Liver (tissue), 9 donors: ENCODE data around the gene TNS3. TPM values are rescaled to one million over a fixed set of nuclear protein-coding genes. Genes with fewer than 3 reads are reported as not detected.

Experiments
- DNase-seq: peaks from one replicate; pipeline ENCODE4 v3.0.0-alpha.2; 2017; ENCODE audit warnings: low spot score
- H3K27ac ChIP-seq, 2 donors: one replicate each; pipeline ENCODE4 v1.7.0; 2013; ENCODE audit warnings: inconsistent platforms in 2 of 2, low read length in 2 of 2, control low read depth in 1 of 2, low read depth in 1 of 2, mild to moderate bottlenecking in 1 of 2
- H3K27me3 ChIP-seq, 4 donors: one replicate each; pipeline versions ENCODE4 v1.6.1 to v1.7.0; 2013; ENCODE audit warnings: low read length in 3 of 4, inconsistent platforms in 1 of 4, mild to moderate bottlenecking in 1 of 4, moderate library complexity in 1 of 4; ENCODE audit not compliant: control insufficient read depth in 4 of 4, insufficient read depth in 4 of 4
- H3K36me3 ChIP-seq, 4 donors: one replicate each; pipeline versions ENCODE4 v1.6.1 to v1.7.0; 2013; ENCODE audit warnings: low read length in 3 of 4, mild to moderate bottlenecking in 3 of 4, low read depth in 1 of 4, moderate library complexity in 1 of 4; ENCODE audit not compliant: control insufficient read depth in 4 of 4, insufficient read depth in 3 of 4
- H3K4me1 ChIP-seq, 4 donors: one replicate each; pipeline versions ENCODE4 v1.6.1 to v1.7.0; 2013; ENCODE audit warnings: low read length in 3 of 4, mild to moderate bottlenecking in 3 of 4, moderate library complexity in 1 of 4; ENCODE audit not compliant: control insufficient read depth in 4 of 4, insufficient read depth in 4 of 4
- H3K4me3 ChIP-seq, 3 donors: one replicate each; pipeline versions ENCODE4 v1.6.1 to v1.7.0; 2013; ENCODE audit warnings: low read length in 3 of 3, control low read depth in 1 of 3, low read depth in 1 of 3, mild to moderate bottlenecking in 1 of 3
- H3K9ac ChIP-seq, 2 donors: one replicate each; pipeline ENCODE4 v1.7.0; 2013; ENCODE audit warnings: low read length in 2 of 2, mild to moderate bottlenecking in 2 of 2, moderate library complexity in 2 of 2, control low read depth in 1 of 2, low read depth in 1 of 2
- H3K9me3 ChIP-seq, 4 donors: one replicate each; pipeline versions ENCODE4 v1.6.1 to v1.7.0; 2013; ENCODE audit warnings: low read length in 3 of 4; ENCODE audit not compliant: control insufficient read depth in 4 of 4
- ATF3 ChIP-seq: IDR thresholded peaks from 2 replicates; pipeline ENCODE4 v1.6.1; 2016; ENCODE audit warnings: antibody characterized with exemption
- CTCF ChIP-seq: fragments of 150-350 bp; IDR thresholded peaks from 2 replicates; pipeline ENCODE4 v1.5.1; 2017; ENCODE audit warnings: improper control_type of control experiment, low read depth, low read length; ENCODE audit not compliant: missing input control
- EGR1 ChIP-seq, 2 donors: IDR thresholded peaks; 2 replicates each; pipeline ENCODE4 v1.6.1; 2016 to 2018; ENCODE audit warnings: antibody characterized with exemption in 2 of 2, low read depth in 2 of 2
- FOXA2 ChIP-seq: IDR thresholded peaks from 2 replicates; pipeline ENCODE4 v1.6.1; 2016; ENCODE audit warnings: antibody characterized with exemption
- GABPA ChIP-seq, 2 donors: IDR thresholded peaks in 1 of 2; conservative IDR thresholded peaks in 1 of 2; 2 replicates each; pipeline ENCODE4 v1.6.1; 2016; ENCODE audit warnings: antibody characterized with exemption in 2 of 2, mild to moderate bottlenecking in 1 of 2, moderate library complexity in 1 of 2
- HNF4A ChIP-seq, 2 donors: conservative IDR thresholded peaks; 2 replicates each; pipeline ENCODE4 v1.6.1; 2016; ENCODE audit warnings: antibody characterized with exemption in 2 of 2, mild to moderate bottlenecking in 2 of 2
- HNF4G ChIP-seq: IDR thresholded peaks from 2 replicates; pipeline ENCODE4 v1.6.1; 2016; ENCODE audit warnings: antibody characterized with exemption
- NR2F2 ChIP-seq: IDR thresholded peaks from 2 replicates; pipeline ENCODE4 v1.6.1; 2016; ENCODE audit warnings: antibody characterized with exemption
- RAD21 ChIP-seq, 2 donors: IDR thresholded peaks; 2 replicates each; pipeline ENCODE4 v1.6.1; 2016; ENCODE audit warnings: antibody characterized with exemption in 2 of 2, mild to moderate bottlenecking in 2 of 2
- RXRA ChIP-seq, 2 donors: IDR thresholded peaks; 2 replicates each; pipeline ENCODE4 v1.6.1; 2017 to 2018; ENCODE audit warnings: antibody characterized with exemption in 2 of 2, mild to moderate bottlenecking in 1 of 2
- SP1 ChIP-seq: IDR thresholded peaks from 2 replicates; pipeline ENCODE4 v1.6.1; 2018; ENCODE audit warnings: antibody characterized with exemption, mild to moderate bottlenecking
- TAF1 ChIP-seq: conservative IDR thresholded peaks from 2 replicates; pipeline ENCODE4 v1.6.1; 2016; ENCODE audit warnings: antibody characterized with exemption, mild to moderate bottlenecking
- ZBTB33 ChIP-seq: IDR thresholded peaks from 2 replicates; pipeline ENCODE4 v1.6.1; 2016; ENCODE audit warnings: antibody characterized with exemption
- WGBS: extraction: QIAGEN DNeasy Blood & Tissue Kit; methylation state at CpG from one replicate; pipeline ENCODE4 v1.1.7; 2013; 5-methylcytosine and 5-hydroxymethylcytosine counted together
- polyA plus RNA-seq, 2 donors: library from polyadenylated mRNA; stranded (reverse) in 1 of 2; unstranded in 1 of 2; fragments of 200-250 nt in 1 of 2; fragments of >200 nt in 1 of 2; fragmentation: Nextera tagmentation in 1 of 2; extraction: Ambion mirVana in 1 of 2; gene quantifications; one replicate each; pipeline versions ENCODE4 v1.2.1 to v1.2.3, GENCODE V29; 2013 to 2015
- total RNA-seq, 2 donors: library from RNA; depleted of rRNA; stranded (reverse); fragments of >200 nt; gene quantifications; one replicate each; pipeline ENCODE4 v1.2.3, GENCODE V29; 2014
- TF ChIP-seq, protein P1 (sequence below): IDR thresholded peaks from 2 replicates; pipeline ENCODE4 v1.6.1; 2016; ENCODE audit warnings: antibody characterized with exemption, mild to moderate bottlenecking
- TF ChIP-seq, protein P2 (sequence below): IDR thresholded peaks from 2 replicates; pipeline ENCODE4 v1.6.1; 2016; ENCODE audit warnings: antibody characterized with exemption
- donor health status: healthy.
- donor health status: healthy.
- donor health status: healthy.
- donor health status: healthy.
- donor health status: healthy.

The TNS3 gene
- total and polyA plus RNA-seq, 4 donors = 16.8 to 100 (median 29.5) TPM

DNA sequence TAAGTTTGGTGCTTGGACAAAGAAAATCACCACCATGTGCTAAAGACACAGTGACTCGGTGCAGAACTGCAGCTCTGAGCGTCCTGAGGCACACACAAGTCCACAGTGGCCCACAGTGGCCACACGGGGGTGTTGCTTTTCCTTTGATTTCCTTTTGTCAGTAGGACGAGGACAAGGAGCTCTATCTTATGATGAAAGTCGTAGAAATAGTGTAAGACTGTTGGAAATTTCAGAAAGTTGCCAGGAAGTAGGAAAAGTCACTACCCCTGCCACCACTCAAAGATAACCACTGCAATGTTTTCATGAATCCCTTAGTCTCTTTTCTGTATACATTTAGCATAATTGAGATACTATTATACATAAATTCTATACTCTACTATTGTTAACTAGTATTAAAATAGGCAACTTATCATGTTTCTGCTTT, 146.0 kb downstream of the TNS3 start:
- H3K9me3 ChIP-seq = no peaks in the 10 kb centered on the region
- H3K36me3 ChIP-seq = peaks cover 6 to 56% (median 34%) of the 10 kb centered on the region in 4 donors
- no peak overlapping the region for H3K9ac ChIP-seq
- no peaks in the 10 kb centered on the region for H3K27me3 ChIP-seq
- no peak overlapping the region for H3K4me3 ChIP-seq
- peak; percentile 49 for DNase-seq
- 32% methylated on average over 5 of the region's 5 CpGs for WGBS
- no peak overlapping the region for H3K27ac ChIP-seq
- peak; percentile 81 to 89 for TF ChIP-seq RAD21 (IDR thresholded peaks at IDR 0.05)
- TF ChIP-seq, protein P1, sequence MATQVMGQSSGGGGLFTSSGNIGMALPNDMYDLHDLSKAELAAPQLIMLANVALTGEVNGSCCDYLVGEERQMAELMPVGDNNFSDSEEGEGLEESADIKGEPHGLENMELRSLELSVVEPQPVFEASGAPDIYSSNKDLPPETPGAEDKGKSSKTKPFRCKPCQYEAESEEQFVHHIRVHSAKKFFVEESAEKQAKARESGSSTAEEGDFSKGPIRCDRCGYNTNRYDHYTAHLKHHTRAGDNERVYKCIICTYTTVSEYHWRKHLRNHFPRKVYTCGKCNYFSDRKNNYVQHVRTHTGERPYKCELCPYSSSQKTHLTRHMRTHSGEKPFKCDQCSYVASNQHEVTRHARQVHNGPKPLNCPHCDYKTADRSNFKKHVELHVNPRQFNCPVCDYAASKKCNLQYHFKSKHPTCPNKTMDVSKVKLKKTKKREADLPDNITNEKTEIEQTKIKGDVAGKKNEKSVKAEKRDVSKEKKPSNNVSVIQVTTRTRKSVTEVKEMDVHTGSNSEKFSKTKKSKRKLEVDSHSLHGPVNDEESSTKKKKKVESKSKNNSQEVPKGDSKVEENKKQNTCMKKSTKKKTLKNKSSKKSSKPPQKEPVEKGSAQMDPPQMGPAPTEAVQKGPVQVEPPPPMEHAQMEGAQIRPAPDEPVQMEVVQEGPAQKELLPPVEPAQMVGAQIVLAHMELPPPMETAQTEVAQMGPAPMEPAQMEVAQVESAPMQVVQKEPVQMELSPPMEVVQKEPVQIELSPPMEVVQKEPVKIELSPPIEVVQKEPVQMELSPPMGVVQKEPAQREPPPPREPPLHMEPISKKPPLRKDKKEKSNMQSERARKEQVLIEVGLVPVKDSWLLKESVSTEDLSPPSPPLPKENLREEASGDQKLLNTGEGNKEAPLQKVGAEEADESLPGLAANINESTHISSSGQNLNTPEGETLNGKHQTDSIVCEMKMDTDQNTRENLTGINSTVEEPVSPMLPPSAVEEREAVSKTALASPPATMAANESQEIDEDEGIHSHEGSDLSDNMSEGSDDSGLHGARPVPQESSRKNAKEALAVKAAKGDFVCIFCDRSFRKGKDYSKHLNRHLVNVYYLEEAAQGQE = no peak
- TF ChIP-seq RXRA (IDR thresholded peaks at IDR 0.05) = peak in 1 of 2 donors; percentile 34
- peak; percentile 59 for TF ChIP-seq CTCF
- peaks cover 0 to 8% (median 3%) of the 10 kb centered on the region in 4 donors for H3K4me1 ChIP-seq

GRCh38 chr7:47433564-47433895, 148.4 kb downstream of the TNS3 start:
- Histone ChIP-seq H3K4me1 (peaks cover 0 to 12% (median 6%) of the 10 kb centered on the region in 4 donors), H3K4me3 (no peak overlapping the region), H3K9ac (no peak overlapping the region), H3K27ac (peak overlapping the region in 1 of 2 donors; percentile 10), H3K27me3 (no peaks in the 10 kb centered on the region), H3K9me3 (no peaks in the 10 kb centered on the region), H3K36me3 (peaks cover 7 to 40% (median 26%) of the 10 kb centered on the region in 4 donors)
- TF ChIP-seq FOXA2 (no peak), SP1 (no peak), ATF3 (no peak), EGR1 (IDR thresholded peaks at IDR 0.05; ENCODE audit: low read depth in 2 of 2) (no peak), HNF4G (no peak), HNF4A (conservative IDR thresholded peaks at IDR 0.05) (no peak)
- DNase-seq = no peak
- 81% methylated on average over 2 of the region's 2 CpGs for WGBS

GRCh38 chr7:47432671-47433563, 149.0 kb downstream of the TNS3 start:
- H3K27ac ChIP-seq = peak overlapping the region in 1 of 2 donors; percentile 10
- H3K27me3 ChIP-seq = no peaks in the 10 kb centered on the region
- no peak overlapping the region for H3K9ac ChIP-seq
- WGBS = 79% methylated on average over 17 of the region's 17 CpGs
- H3K36me3 ChIP-seq = peaks cover 9 to 40% (median 26%) of the 10 kb centered on the region in 4 donors
- no peak overlapping the region for H3K4me3 ChIP-seq
- H3K9me3 ChIP-seq = no peaks in the 10 kb centered on the region
- peaks cover 0 to 9% (median 4%) of the 10 kb centered on the region in 4 donors for H3K4me1 ChIP-seq
- DNase-seq = no peak
- TF ChIP-seq, protein P2, sequence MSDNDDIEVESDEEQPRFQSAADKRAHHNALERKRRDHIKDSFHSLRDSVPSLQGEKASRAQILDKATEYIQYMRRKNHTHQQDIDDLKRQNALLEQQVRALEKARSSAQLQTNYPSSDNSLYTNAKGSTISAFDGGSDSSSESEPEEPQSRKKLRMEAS = no peak
- no peak for TF ChIP-seq TAF1
- no peak for TF ChIP-seq RAD21 (IDR thresholded peaks at IDR 0.05)
- TF ChIP-seq, protein P1 = no peak
- no peak for TF ChIP-seq NR2F2
- TF ChIP-seq ZBTB33 = no peak
- TF ChIP-seq GABPA (IDR thresholded peaks at IDR 0.05 in 1 of 2, conservative IDR thresholded peaks at IDR 0.05 in 1 of 2) = no peak
